SK-N-SH (cell line): ENCODE results near the gene PRMT9. TPM values are rescaled to one million over a fixed set of nuclear protein-coding genes. Genes with fewer than 3 reads are reported as not detected.

Experiments
- CTCF ChIA-PET: fragments of 300-600, 350-600 bp; formaldehyde crosslinking; extraction: SDS; loops from one replicate; lab custom pipeline; 2021; lab: Yijun Ruan, JAX
- POLR2A ChIA-PET: fragments of 350-600 bp; sonication (Branson Sonifier 250); formaldehyde crosslinking; extraction: SDS; loops from one replicate; lab custom pipeline; 2020; ENCODE audit warnings: antibody characterized with exemption, inconsistent platforms; lab: Yijun Ruan, JAX
- DNase-seq: peaks from one replicate; pipeline ENCODE4 v3.0.0; 2012
- H2AFZ ChIP-seq: fragments of 200-600 bp; sonication (generic); 2 replicates; pipeline ENCODE4 v1.8.1; 2016; ENCODE audit warnings: antibody characterized with exemption, mild to moderate bottlenecking, low read depth
- H3F3A ChIP-seq: fragments of 200-600 bp; sonication (generic); replicated peaks from 2 replicates; pipeline ENCODE3; 2016; ENCODE audit warnings: antibody characterized with exemption, mild to moderate bottlenecking; ENCODE audit not compliant: insufficient read depth
- H3K27ac ChIP-seq, 2 experiments: fragments of 200-500 bp in 1 of 2; fragments of 200-600 bp in 1 of 2; sonication (Bioruptor generic) in 1 of 2; sonication (generic), shearing (Covaris generic) in 1 of 2; 2 replicates each; pipeline versions ENCODE4 v1.5.1 to v1.6.1; 2014 to 2016; ENCODE audit warnings: low read depth in 2 of 2, inconsistent platforms in 1 of 2, low read length in 1 of 2, mild to moderate bottlenecking in 1 of 2, mixed read lengths in 1 of 2
- H3K27me3 ChIP-seq: fragments of 200-600 bp; sonication (generic), shearing (Covaris generic); 2 replicates; pipeline ENCODE4 v1.6.1; 2016; ENCODE audit warnings: mixed run types; ENCODE audit not compliant: insufficient read depth
- H3K36me3 ChIP-seq, 2 experiments: fragments of 200-500 bp in 1 of 2; fragments of 200-600 bp in 1 of 2; sonication (Bioruptor generic) in 1 of 2; sonication (generic) in 1 of 2; replicated peaks in 1 of 2; 2 replicates each; pipeline versions ENCODE3 to v1.5.1; 2014 to 2016; ENCODE audit warnings: low read length in 1 of 2, mild to moderate bottlenecking in 1 of 2; ENCODE audit not compliant: insufficient read depth in 2 of 2, control insufficient read depth in 1 of 2
- H3K4me1 ChIP-seq, 2 experiments: fragments of 200-500 bp in 1 of 2; fragments of 200-600 bp in 1 of 2; sonication (Bioruptor generic) in 1 of 2; sonication (generic), shearing (Covaris generic) in 1 of 2; 2 replicates each; pipeline versions ENCODE4 v1.5.1 to v1.6.1; 2014 to 2016; ENCODE audit warnings: low read depth in 1 of 2, low read length in 1 of 2, mixed run types in 1 of 2; ENCODE audit not compliant: insufficient read depth in 2 of 2, control insufficient read depth in 1 of 2
- H3K4me2 ChIP-seq: fragments of 200-600 bp; sonication (generic), shearing (Covaris generic); 2 replicates; pipeline ENCODE4 v1.6.1; 2017; ENCODE audit warnings: mixed run types
- H3K4me3 ChIP-seq, 2 experiments: fragments of 200-500 bp in 1 of 2; fragments of 200-600 bp in 1 of 2; sonication (Bioruptor generic) in 1 of 2; sonication (generic), shearing (Covaris generic) in 1 of 2; 2 replicates each; pipeline versions ENCODE4 v1.5.1 to v1.8.1; 2014 to 2016; ENCODE audit warnings: low read depth in 2 of 2, inconsistent platforms in 1 of 2, low read length in 1 of 2, mild to moderate bottlenecking in 1 of 2, mixed read lengths in 1 of 2, moderate library complexity in 1 of 2
- H3K79me2 ChIP-seq: fragments of 200-600 bp; sonication (generic); 2 replicates; pipeline ENCODE4 v1.8.1; 2017; ENCODE audit warnings: mild to moderate bottlenecking; ENCODE audit not compliant: insufficient read depth
- H3K9ac ChIP-seq: fragments of 200-600 bp; sonication (generic); 2 replicates; pipeline ENCODE4 v1.6.1; 2017; ENCODE audit warnings: mixed run types
- H3K9me2 ChIP-seq: fragments of 200-600 bp; sonication (generic); 2 replicates; pipeline ENCODE4 v1.6.1; 2017; ENCODE audit warnings: mixed run types
- H3K9me3 ChIP-seq: fragments of 200-600 bp; sonication (generic); 2 replicates; pipeline ENCODE4 v1.6.1; 2017; ENCODE audit warnings: mixed run types, mild to moderate bottlenecking, moderate library complexity
- H4K20me1 ChIP-seq: fragments of 200-600 bp; sonication (generic); 2 replicates; pipeline ENCODE4 v1.6.1; 2017; ENCODE audit warnings: mild to moderate bottlenecking, mixed run types; ENCODE audit not compliant: insufficient read depth
- CHD2 ChIP-seq: fragments of 150-350 bp; IDR thresholded peaks from 2 replicates; pipeline ENCODE4 v1.6.1; 2018; ENCODE audit warnings: low read length; ENCODE audit not compliant: partially characterized antibody
- CTCF ChIP-seq: fragments of 200-600 bp; sonication (generic); IDR thresholded peaks from 2 replicates; pipeline ENCODE4 v1.6.1; 2017; ENCODE audit warnings: antibody characterized with exemption, mild to moderate bottlenecking, moderate library complexity
- ELF1 ChIP-seq: IDR thresholded peaks from 2 replicates; pipeline ENCODE4 v1.4.0; 2012
- EZH2phosphoT487 ChIP-seq: fragments of 200-600 bp; sonication (generic); IDR thresholded peaks from 2 replicates; pipeline ENCODE4 v1.6.1; 2017; ENCODE audit warnings: low read depth, mixed run types, mild to moderate bottlenecking, antibody characterized with exemption, moderate library complexity, borderline replicate concordance
- FOXJ3 ChIP-seq: sonication (generic); formaldehyde crosslinking; IDR thresholded peaks from 2 replicates; pipeline ENCODE4 v1.5.1; 2020; ENCODE audit warnings: mild to moderate bottlenecking, missing genetic modification reagents
- GATA2 ChIP-seq: sonication (generic); formaldehyde crosslinking; IDR thresholded peaks from 2 replicates; pipeline ENCODE4 v1.5.0; 2020; ENCODE audit warnings: mild to moderate bottlenecking, missing genetic modification reagents
- IRF3 ChIP-seq: fragments of 150-350 bp; IDR thresholded peaks from 2 replicates; pipeline ENCODE4 v1.6.1; 2016; ENCODE audit warnings: mild to moderate bottlenecking, low read depth, low read length
- MEF2A ChIP-seq: IDR thresholded peaks from 2 replicates; pipeline ENCODE4 v1.4.0; 2012; ENCODE audit warnings: low read depth, borderline replicate concordance
- NFIC ChIP-seq: IDR thresholded peaks from 2 replicates; pipeline ENCODE4 v1.4.0; 2012; ENCODE audit warnings: borderline replicate concordance
- NRF1 ChIP-seq: IDR thresholded peaks from 2 replicates; pipeline ENCODE4 v1.6.1; 2012; ENCODE audit warnings: low read depth, mild to moderate bottlenecking, low read length
- PBX3 ChIP-seq: IDR thresholded peaks from 2 replicates; pipeline ENCODE4; 2012
- POLR2AphosphoS5 ChIP-seq: IDR thresholded peaks from 2 replicates; pipeline ENCODE4 v1.6.1; 2012; ENCODE audit warnings: low read depth, low read length
- RCOR1 ChIP-seq: fragments of 150-350 bp; IDR thresholded peaks from 2 replicates; pipeline ENCODE4 v1.6.1; 2017; ENCODE audit warnings: antibody characterized with exemption, low read length
- RFX5 ChIP-seq: IDR thresholded peaks from 2 replicates; pipeline ENCODE4 v1.6.1; 2012; ENCODE audit warnings: mild to moderate bottlenecking, improper control_type of control experiment, low read length
- RXRA ChIP-seq: IDR thresholded peaks from 2 replicates; pipeline ENCODE4 v1.4.0; 2012; ENCODE audit warnings: low read depth, mild to moderate bottlenecking, borderline replicate concordance
- TCF12 ChIP-seq: IDR thresholded peaks from 2 replicates; pipeline ENCODE4 v1.4.0; 2012
- TEAD4 ChIP-seq: IDR thresholded peaks from 2 replicates; pipeline ENCODE4 v1.4.0; 2012; ENCODE audit warnings: mild to moderate bottlenecking, borderline replicate concordance; ENCODE audit not compliant: insufficient read depth
- USF1 ChIP-seq: IDR thresholded peaks from 2 replicates; pipeline ENCODE4 v1.4.0; 2012; ENCODE audit warnings: low read depth, borderline replicate concordance
- USF2 ChIP-seq: fragments of 150-350 bp; IDR thresholded peaks from 2 replicates; pipeline ENCODE4 v1.6.1; 2017; ENCODE audit warnings: antibody characterized with exemption, low read length, low read depth, borderline replicate concordance
- YY1 ChIP-seq: IDR thresholded peaks from 2 replicates; pipeline ENCODE4 v1.4.0; 2012; ENCODE audit warnings: low read depth, mild to moderate bottlenecking
- WGBS: methylation state at CpG from one replicate; pipeline ENCODE4 v1.1.6; 2017; ENCODE audit warnings: low lambda C conversion rate; 5-methylcytosine and 5-hydroxymethylcytosine counted together
- polyA plus RNA-seq, 3 experiments: library from polyadenylated mRNA; depleted of rRNA; stranded (reverse); fragments of >200 nt; gene quantifications; 2 replicates each; pipeline ENCODE4 v1.2.3, GENCODE V29; 2012

The PRMT9 gene
- polyA plus RNA-seq, 1 of the 3 experiments (the other 2 are of a cell fraction): 3.9 TPM

- DNase-seq: no peak
- CTCF ChIA-PET: interaction anchor here (0.6 to 1.1 kb wide), 2 partner anchors 242 to 610 kb away, joined by 3 read pairs; no protein-coding TSS in a partner anchor
- H3K4me2 ChIP-seq: no peak overlapping the region
- 77% methylated on average over 6 of the region's 6 CpGs for whole genome bisulfite sequencing
- H3K79me2 ChIP-seq: peaks cover 22% of the 10 kb centered on the region
- H3K9me3 ChIP-seq: no peaks in the 10 kb centered on the region
- no peaks in the 10 kb centered on the region for H3K9me2 ChIP-seq
- peaks cover 5 to 7% of the 10 kb centered on the region in 2 experiments; a peak in 3 of 4 replicates for H3K4me1 ChIP-seq
- H3K27ac ChIP-seq: no peak overlapping the region
- H3K9ac ChIP-seq: no peak overlapping the region
- peaks cover 75% of the 10 kb centered on the region in 2 experiments for H3K36me3 ChIP-seq
- TF ChIP-seq RCOR1 (no peak), POLR2AphosphoS5 (no peak), CTCF (no peak), NRF1 (no peak), EZH2phosphoT487 (no peak), USF1 (no peak), ELF1 (no peak), TCF12 (no peak), NFIC (no peak), FOXJ3 (no peak), RFX5 (no peak), CHD2 (no peak), MEF2A (no peak), PBX3 (no peak), GATA2 (no peak), USF2 (no peak), IRF3 (no peak), YY1 (no peak), RXRA (no peak), TEAD4 (no peak)
- no peak overlapping the region for H3K4me3 ChIP-seq
- no peak overlapping the region for H2AFZ ChIP-seq
- POLR2A ChIA-PET: interaction anchor here (1.5 kb wide), 1 partner anchor 9 kb away, joined by 5 read pairs; the partner anchor contains the start of gene TMEM184C
- no peaks in the 10 kb centered on the region for H3K27me3 ChIP-seq
- H3F3A ChIP-seq: peaks cover 15% of the 10 kb centered on the region
- peaks cover 6% of the 10 kb centered on the region; the same call in 1 of the 2 replicates for H4K20me1 ChIP-seq
Measured at GRCh38 chr4:147625733-147626132, 58.2 kb downstream of the PRMT9 start.
